OCI-LY1 (cell line): Measurements from ENCODE around the gene CDH13.

Experiments used
- CTCF ChIP-seq: fragments of 200-600 bp; sonication (generic), shearing (Covaris generic); IDR thresholded peaks from 2 replicates; pipeline ENCODE4 v1.5.1; 2017; ENCODE audit warnings: mild to moderate bottlenecking, antibody characterized with exemption, low read length, moderate library complexity, mixed read lengths
- EZH2 ChIP-seq: fragments of 200-600 bp; sonication (generic), shearing (Covaris generic); IDR thresholded peaks from 2 replicates; pipeline ENCODE4 v1.8.0; 2017; ENCODE audit warnings: borderline replicate concordance, mixed run types, mild to moderate bottlenecking, antibody characterized with exemption, low read length, moderate library complexity, mixed read lengths

- TF ChIP-seq CTCF (no peak), EZH2 (no peak)
Observed at GRCh38 chr16:83809092-83809491, 1182.3 kb downstream of the CDH13 start.
